Measurements from ENCODE around the gene DDHD1.

DNA sequence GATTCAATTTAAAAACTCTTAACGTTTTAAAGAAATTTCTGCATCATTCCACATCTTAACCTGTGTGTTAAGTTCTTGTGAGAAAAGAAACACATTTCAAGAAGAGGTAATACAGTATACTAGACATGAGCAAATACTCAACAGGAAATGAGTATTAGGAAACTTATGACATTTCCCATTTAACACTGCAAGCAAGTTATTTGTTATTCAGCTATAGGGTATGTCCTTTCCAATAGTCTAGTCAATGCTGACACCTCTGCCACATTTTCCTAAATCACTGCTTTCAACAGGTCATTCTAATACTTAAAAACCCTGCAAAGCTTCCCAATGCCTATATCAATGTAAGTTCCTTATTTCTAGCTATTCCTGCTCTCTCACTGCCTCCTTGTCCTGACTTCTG lies 93.1 kb downstream of the DDHD1 start:
- TF ChIP-seq, protein P1, sequence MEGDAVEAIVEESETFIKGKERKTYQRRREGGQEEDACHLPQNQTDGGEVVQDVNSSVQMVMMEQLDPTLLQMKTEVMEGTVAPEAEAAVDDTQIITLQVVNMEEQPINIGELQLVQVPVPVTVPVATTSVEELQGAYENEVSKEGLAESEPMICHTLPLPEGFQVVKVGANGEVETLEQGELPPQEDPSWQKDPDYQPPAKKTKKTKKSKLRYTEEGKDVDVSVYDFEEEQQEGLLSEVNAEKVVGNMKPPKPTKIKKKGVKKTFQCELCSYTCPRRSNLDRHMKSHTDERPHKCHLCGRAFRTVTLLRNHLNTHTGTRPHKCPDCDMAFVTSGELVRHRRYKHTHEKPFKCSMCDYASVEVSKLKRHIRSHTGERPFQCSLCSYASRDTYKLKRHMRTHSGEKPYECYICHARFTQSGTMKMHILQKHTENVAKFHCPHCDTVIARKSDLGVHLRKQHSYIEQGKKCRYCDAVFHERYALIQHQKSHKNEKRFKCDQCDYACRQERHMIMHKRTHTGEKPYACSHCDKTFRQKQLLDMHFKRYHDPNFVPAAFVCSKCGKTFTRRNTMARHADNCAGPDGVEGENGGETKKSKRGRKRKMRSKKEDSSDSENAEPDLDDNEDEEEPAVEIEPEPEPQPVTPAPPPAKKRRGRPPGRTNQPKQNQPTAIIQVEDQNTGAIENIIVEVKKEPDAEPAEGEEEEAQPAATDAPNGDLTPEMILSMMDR (IDR thresholded peaks at IDR 0.05; ENCODE audit: insufficient read depth, low read length, poor library complexity, severe bottlenecking): no peak
- no peak for TF ChIP-seq EZH2phosphoT487 (conservative IDR thresholded peaks at IDR 0.05; ENCODE audit: low read length)
